ENCODE measurements around the gene POLG.

Gene POLG

DNA sequence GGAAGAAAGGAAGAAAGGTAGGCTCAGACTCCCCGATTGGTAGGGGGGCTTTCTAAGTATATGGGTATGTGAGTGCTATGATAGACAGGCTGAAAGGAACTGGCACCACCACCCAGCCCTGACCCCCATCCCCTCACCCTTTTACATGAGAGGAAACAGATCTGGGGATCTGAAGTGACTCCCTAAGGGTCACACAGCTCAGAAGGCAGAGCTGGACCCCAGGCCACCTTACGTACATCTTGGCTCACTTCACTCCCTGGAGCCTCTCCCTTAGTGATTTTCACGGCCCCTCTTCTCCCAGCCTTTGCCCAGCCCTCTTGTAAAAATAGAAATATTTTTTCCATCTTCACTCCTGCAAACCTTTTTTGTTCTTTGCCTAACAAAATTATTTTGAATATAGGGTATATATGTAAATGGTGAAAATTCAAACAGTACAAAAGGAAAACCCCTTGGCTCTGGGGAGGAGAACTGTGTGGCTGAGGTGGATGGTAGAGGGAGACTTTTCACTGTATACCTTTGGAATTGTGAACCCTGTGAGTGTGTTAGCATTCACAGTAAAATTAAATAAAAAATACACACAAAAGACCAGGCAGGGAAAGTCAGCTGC is 34.8 kb upstream of the POLG start:
- no peak for DNase-seq (ENCODE audit: extremely low read depth, low read depth)
- H3K4me3 ChIP-seq (replicated peaks; ENCODE audit: low read depth, low read length): no peak overlapping the region
- TF ChIP-seq, protein P1, sequence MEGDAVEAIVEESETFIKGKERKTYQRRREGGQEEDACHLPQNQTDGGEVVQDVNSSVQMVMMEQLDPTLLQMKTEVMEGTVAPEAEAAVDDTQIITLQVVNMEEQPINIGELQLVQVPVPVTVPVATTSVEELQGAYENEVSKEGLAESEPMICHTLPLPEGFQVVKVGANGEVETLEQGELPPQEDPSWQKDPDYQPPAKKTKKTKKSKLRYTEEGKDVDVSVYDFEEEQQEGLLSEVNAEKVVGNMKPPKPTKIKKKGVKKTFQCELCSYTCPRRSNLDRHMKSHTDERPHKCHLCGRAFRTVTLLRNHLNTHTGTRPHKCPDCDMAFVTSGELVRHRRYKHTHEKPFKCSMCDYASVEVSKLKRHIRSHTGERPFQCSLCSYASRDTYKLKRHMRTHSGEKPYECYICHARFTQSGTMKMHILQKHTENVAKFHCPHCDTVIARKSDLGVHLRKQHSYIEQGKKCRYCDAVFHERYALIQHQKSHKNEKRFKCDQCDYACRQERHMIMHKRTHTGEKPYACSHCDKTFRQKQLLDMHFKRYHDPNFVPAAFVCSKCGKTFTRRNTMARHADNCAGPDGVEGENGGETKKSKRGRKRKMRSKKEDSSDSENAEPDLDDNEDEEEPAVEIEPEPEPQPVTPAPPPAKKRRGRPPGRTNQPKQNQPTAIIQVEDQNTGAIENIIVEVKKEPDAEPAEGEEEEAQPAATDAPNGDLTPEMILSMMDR (IDR thresholded peaks at IDR 0.05; ENCODE audit: low read depth, low read length, missing control alignments): no peak

DNA sequence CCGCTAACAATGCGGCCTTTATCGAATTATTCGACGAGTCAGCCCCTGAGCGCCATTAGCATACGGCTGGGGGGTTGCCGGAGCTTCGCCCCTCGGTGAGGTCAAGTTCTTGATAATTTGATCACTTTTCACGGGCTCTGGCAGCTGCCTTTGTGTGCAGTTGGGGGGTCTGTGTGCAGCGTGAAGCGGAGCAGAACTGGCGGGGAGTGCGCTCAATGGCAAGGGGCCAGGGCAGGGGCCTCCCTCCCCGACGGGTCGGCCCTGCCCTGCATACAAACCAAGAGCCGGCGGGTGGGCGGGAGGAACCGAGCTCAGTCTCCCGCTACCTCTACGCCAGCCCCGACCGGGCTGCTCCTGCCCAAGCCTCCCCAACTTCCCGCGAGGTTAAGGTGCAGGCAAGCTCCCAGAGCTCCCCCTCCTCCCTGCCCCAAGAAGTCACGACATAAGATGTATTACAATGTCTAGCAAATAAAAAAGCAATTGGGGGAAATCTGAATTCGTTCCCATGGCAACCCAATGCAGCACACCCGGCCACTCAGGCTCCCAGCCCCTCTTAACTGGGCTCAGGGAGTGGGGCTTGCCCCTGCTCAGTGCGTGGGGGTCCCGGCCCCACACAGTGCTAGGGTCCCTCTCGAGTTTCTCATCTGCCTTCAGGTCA is 34.1 kb upstream of the POLG start:
- no peak for DNase-seq (ENCODE audit: extremely low read depth, low read depth)
- TF ChIP-seq, protein P1 (IDR thresholded peaks at IDR 0.05; ENCODE audit: low read depth, low read length, missing control alignments): no peak
- no peak overlapping the region for H3K4me3 ChIP-seq (replicated peaks; ENCODE audit: low read depth, low read length)

DNA sequence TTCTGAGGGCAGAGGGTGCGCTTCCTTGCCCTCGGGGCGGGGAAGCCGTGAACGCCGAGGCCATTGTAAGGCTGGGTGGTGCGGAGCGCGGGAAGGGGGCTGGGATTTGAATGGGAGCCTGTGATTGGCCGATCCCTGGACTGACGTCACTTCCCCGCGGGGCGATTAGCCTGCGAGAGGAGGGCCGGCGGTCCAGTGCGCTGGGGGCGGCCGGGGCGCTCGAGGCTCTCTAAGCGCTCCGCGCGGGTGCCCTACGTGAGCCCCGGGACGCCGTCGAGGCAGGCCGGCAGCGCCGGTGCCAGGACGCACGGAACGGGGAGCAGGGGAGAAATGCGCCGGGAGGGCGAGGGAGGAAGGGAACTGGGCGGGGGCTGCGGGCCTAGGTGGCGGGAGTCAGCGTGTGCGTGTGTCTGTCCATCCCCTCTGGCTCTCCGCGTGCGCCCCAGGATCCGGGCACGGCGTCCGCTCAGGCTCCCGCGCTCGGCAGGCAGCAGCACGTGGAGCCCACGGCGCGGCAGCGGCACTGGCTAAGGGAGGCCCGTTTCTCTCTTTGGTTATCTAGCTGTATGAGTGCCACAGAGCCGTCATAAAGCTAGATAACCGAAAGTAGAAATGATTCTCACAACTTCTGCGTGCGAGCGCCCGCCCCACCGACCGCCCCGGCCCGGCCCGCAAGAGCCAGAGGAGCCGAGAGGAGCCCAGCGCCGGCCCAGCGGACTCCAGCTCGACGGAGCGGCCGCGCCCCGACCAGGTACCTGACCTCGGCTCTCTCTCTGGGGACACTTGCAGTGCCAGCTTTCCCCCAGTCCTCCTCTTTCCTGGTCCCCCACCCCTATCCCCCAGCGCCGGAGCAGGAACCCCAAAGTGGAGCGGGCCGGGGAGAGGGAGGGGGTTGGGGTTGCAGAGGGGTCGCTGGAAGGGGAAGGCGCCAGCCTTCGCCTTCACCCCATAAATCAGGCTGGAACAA is 33.1 kb upstream of the POLG start:
- no peak overlapping the region for H3K4me3 ChIP-seq (replicated peaks; ENCODE audit: low read depth, low read length)
- DNase-seq (ENCODE audit: extremely low read depth, low read depth): no peak

DNA sequence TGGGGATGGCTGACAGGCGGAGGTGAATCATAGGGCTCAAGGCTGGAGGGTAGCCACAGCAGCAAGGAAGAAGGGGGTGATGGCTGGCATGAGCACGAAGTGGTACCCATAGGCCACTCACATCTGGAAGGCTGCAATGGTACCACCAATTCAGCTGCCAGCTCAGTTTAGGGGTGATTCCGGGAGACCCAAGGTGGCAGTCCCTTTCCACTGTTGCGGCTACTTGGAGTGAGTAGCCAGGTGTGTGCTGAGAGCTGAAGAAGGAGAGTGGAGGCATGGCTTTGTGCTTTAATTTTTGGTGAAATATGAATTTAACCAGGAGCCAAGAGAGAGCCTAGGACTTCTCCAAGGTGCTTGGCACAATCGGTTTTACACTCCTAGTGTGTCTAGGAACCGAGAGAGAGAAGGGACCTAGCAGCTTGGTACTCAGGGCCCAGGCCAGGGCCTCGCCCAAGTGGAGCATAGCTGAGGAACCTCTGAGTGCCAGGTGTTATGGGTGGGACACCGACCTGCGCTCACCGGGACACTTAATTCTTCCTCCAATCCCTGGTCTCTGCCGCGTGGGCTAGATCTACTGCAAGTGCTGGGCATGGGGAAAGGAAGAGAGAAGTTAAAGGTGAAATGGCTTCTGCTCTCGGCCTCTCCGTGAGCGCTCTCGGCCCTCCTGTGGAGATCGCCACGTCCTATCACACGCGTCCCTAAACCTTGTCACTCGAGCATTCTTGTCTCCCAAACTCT is 32.2 kb upstream of the POLG start:
- no peak overlapping the region for H3K4me3 ChIP-seq (replicated peaks; ENCODE audit: low read depth, low read length)
- no peak for DNase-seq (ENCODE audit: extremely low read depth, low read depth)
- TF ChIP-seq, protein P1 (IDR thresholded peaks at IDR 0.05; ENCODE audit: low read depth, low read length, missing control alignments): no peak

More for the DNA sequence above, 33.1 kb upstream of the POLG start:
- TF ChIP-seq, protein P1 (IDR thresholded peaks at IDR 0.05; ENCODE audit: low read depth, low read length, missing control alignments): no peak

DNA sequence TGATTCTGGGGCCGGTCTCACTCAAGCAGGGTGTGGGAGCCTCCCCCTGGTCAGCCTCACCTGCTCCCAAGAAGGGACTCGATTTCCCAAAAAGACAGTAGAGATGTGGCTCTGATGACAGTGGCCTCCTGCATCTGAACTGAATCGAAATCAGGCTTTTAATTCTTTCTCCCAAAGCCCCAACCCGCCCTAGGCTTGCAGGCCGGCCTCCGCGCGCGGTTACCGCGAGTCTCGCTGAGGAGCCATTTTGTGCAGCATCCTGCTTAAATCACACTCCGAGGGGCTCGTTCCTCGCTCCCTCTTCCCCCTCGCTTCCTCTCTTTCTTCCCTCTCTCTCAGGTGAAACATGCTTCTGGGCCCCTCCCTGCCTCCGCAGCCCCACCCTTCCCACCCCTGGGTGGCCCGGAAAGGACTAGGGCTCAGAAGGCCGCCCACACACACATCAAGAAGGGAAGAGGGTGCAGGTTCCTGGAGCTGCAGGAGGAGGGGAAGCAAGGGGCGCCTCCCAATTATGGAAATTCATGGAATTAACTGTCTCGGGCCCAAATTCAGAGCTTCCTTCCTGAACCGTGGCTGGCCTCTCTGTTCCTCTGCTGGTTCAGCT is 30.9 kb upstream of the POLG start:
- TF ChIP-seq, protein P1 (IDR thresholded peaks at IDR 0.05; ENCODE audit: low read depth, low read length, missing control alignments): no peak
- no peak for DNase-seq (ENCODE audit: extremely low read depth, low read depth)
- no peak overlapping the region for H3K4me3 ChIP-seq (replicated peaks; ENCODE audit: low read depth, low read length)
